Liver (tissue), 9 donors: ENCODE results near the gene BTRC. TPM values are rescaled to one million over a fixed set of nuclear protein-coding genes. Genes with fewer than 3 reads are reported as not detected.
A peak's percentile ranks its signal among the peaks of the same experiment; 100 is the strongest.

Source experiments
- DNase-seq: peaks from one replicate; pipeline ENCODE4 v3.0.0-alpha.2; 2017; ENCODE audit warnings: low spot score
- H3K27ac ChIP-seq, 2 donors: one replicate each; pipeline ENCODE4 v1.7.0; 2013; ENCODE audit warnings: inconsistent platforms in 2 of 2, low read length in 2 of 2, control low read depth in 1 of 2, low read depth in 1 of 2, mild to moderate bottlenecking in 1 of 2
- H3K27me3 ChIP-seq, 4 donors: one replicate each; pipeline versions ENCODE4 v1.6.1 to v1.7.0; 2013; ENCODE audit warnings: low read length in 3 of 4, inconsistent platforms in 1 of 4, mild to moderate bottlenecking in 1 of 4, moderate library complexity in 1 of 4; ENCODE audit not compliant: control insufficient read depth in 4 of 4, insufficient read depth in 4 of 4
- H3K36me3 ChIP-seq, 4 donors: one replicate each; pipeline versions ENCODE4 v1.6.1 to v1.7.0; 2013; ENCODE audit warnings: low read length in 3 of 4, mild to moderate bottlenecking in 3 of 4, low read depth in 1 of 4, moderate library complexity in 1 of 4; ENCODE audit not compliant: control insufficient read depth in 4 of 4, insufficient read depth in 3 of 4
- H3K4me1 ChIP-seq, 4 donors: one replicate each; pipeline versions ENCODE4 v1.6.1 to v1.7.0; 2013; ENCODE audit warnings: low read length in 3 of 4, mild to moderate bottlenecking in 3 of 4, moderate library complexity in 1 of 4; ENCODE audit not compliant: control insufficient read depth in 4 of 4, insufficient read depth in 4 of 4
- H3K4me3 ChIP-seq, 3 donors: one replicate each; pipeline versions ENCODE4 v1.6.1 to v1.7.0; 2013; ENCODE audit warnings: low read length in 3 of 3, control low read depth in 1 of 3, low read depth in 1 of 3, mild to moderate bottlenecking in 1 of 3
- H3K9ac ChIP-seq, 2 donors: one replicate each; pipeline ENCODE4 v1.7.0; 2013; ENCODE audit warnings: low read length in 2 of 2, mild to moderate bottlenecking in 2 of 2, moderate library complexity in 2 of 2, control low read depth in 1 of 2, low read depth in 1 of 2
- H3K9me3 ChIP-seq, 4 donors: one replicate each; pipeline versions ENCODE4 v1.6.1 to v1.7.0; 2013; ENCODE audit warnings: low read length in 3 of 4; ENCODE audit not compliant: control insufficient read depth in 4 of 4
- GABPA ChIP-seq, 2 donors: IDR thresholded peaks in 1 of 2; conservative IDR thresholded peaks in 1 of 2; 2 replicates each; pipeline ENCODE4 v1.6.1; 2016; ENCODE audit warnings: antibody characterized with exemption in 2 of 2, mild to moderate bottlenecking in 1 of 2, moderate library complexity in 1 of 2
- JUND ChIP-seq, 2 donors: IDR thresholded peaks; 2 replicates each; pipeline ENCODE4 v1.6.1; 2016; ENCODE audit warnings: antibody characterized with exemption in 2 of 2
- RAD21 ChIP-seq, 2 donors: IDR thresholded peaks; 2 replicates each; pipeline ENCODE4 v1.6.1; 2016; ENCODE audit warnings: antibody characterized with exemption in 2 of 2, mild to moderate bottlenecking in 2 of 2
- RXRA ChIP-seq, 2 donors: IDR thresholded peaks; 2 replicates each; pipeline ENCODE4 v1.6.1; 2017 to 2018; ENCODE audit warnings: antibody characterized with exemption in 2 of 2, mild to moderate bottlenecking in 1 of 2
- TAF1 ChIP-seq: conservative IDR thresholded peaks from 2 replicates; pipeline ENCODE4 v1.6.1; 2016; ENCODE audit warnings: antibody characterized with exemption, mild to moderate bottlenecking
- YY1 ChIP-seq: IDR thresholded peaks from 2 replicates; pipeline ENCODE4 v1.6.1; 2016; ENCODE audit warnings: antibody characterized with exemption, mild to moderate bottlenecking
- WGBS: extraction: QIAGEN DNeasy Blood & Tissue Kit; methylation state at CpG from one replicate; pipeline ENCODE4 v1.1.7; 2013; 5-methylcytosine and 5-hydroxymethylcytosine counted together
- polyA plus RNA-seq, 2 donors: library from polyadenylated mRNA; stranded (reverse) in 1 of 2; unstranded in 1 of 2; fragments of 200-250 nt in 1 of 2; fragments of >200 nt in 1 of 2; fragmentation: Nextera tagmentation in 1 of 2; extraction: Ambion mirVana in 1 of 2; gene quantifications; one replicate each; pipeline versions ENCODE4 v1.2.1 to v1.2.3, GENCODE V29; 2013 to 2015
- total RNA-seq, 2 donors: library from RNA; depleted of rRNA; stranded (reverse); fragments of >200 nt; gene quantifications; one replicate each; pipeline ENCODE4 v1.2.3, GENCODE V29; 2014
- TF ChIP-seq, protein P1 (sequence below): fragments of 150-350 bp; IDR thresholded peaks from 2 replicates; pipeline ENCODE4 v1.5.1; 2017; ENCODE audit warnings: improper control_type of control experiment, low read depth, low read length; ENCODE audit not compliant: missing input control
- TF ChIP-seq, protein P2 (sequence below): IDR thresholded peaks from 2 replicates; pipeline ENCODE4 v1.6.1; 2016; ENCODE audit warnings: antibody characterized with exemption
- TF ChIP-seq, protein P3 (sequence below): IDR thresholded peaks from 2 replicates; pipeline ENCODE4 v1.6.1; 2016; ENCODE audit warnings: antibody characterized with exemption
- donor health status: healthy.
- donor health status: healthy.
- donor health status: healthy.
- donor health status: healthy.
- donor health status: healthy.

Gene BTRC
- total and polyA plus RNA-seq, 4 donors = 2.7 to 28.2 (median 5.9) TPM

DNA sequence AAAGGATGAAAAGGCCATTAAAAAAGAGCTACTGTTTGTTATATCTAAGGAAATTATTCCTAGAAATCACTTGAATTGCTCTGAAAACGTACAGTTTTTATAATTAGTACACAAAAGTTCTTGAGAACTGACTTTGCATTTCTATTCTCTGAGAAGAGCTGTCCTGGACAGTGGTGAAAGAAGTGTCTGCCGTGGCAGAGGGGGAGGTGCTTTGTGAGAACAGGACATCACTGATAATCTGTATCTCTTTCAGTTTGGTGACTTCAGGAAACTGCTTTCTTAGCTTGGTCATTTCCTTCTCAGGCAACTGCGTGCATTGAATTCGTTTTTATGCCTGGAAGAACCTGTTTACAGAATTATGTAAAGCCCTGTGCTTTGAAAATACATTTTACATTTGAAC lies 182.0 kb downstream of the BTRC start:
- no peaks in the 10 kb centered on the region for H3K27me3 ChIP-seq
- TF ChIP-seq RAD21 (IDR thresholded peaks at IDR 0.05) = no peak
- TF ChIP-seq RXRA (IDR thresholded peaks at IDR 0.05) = no peak
- TF ChIP-seq, protein P1, sequence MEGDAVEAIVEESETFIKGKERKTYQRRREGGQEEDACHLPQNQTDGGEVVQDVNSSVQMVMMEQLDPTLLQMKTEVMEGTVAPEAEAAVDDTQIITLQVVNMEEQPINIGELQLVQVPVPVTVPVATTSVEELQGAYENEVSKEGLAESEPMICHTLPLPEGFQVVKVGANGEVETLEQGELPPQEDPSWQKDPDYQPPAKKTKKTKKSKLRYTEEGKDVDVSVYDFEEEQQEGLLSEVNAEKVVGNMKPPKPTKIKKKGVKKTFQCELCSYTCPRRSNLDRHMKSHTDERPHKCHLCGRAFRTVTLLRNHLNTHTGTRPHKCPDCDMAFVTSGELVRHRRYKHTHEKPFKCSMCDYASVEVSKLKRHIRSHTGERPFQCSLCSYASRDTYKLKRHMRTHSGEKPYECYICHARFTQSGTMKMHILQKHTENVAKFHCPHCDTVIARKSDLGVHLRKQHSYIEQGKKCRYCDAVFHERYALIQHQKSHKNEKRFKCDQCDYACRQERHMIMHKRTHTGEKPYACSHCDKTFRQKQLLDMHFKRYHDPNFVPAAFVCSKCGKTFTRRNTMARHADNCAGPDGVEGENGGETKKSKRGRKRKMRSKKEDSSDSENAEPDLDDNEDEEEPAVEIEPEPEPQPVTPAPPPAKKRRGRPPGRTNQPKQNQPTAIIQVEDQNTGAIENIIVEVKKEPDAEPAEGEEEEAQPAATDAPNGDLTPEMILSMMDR = no peak
- TF ChIP-seq JUND (IDR thresholded peaks at IDR 0.05) = no peak
- no peak for DNase-seq
- H3K4me1 ChIP-seq = no peaks in the 10 kb centered on the region
- no peak overlapping the region for H3K9ac ChIP-seq
- H3K36me3 ChIP-seq = peaks cover 1 to 20% (median 13%) of the 10 kb centered on the region in 4 donors
- WGBS = 70% methylated on average over 4 of the region's 4 CpGs
- no peak overlapping the region for H3K4me3 ChIP-seq
- H3K9me3 ChIP-seq = no peaks in the 10 kb centered on the region
- H3K27ac ChIP-seq = no peak overlapping the region

- Histone ChIP-seq H3K4me3 (no peak overlapping the region), H3K36me3 (peaks cover 1 to 20% (median 13%) of the 10 kb centered on the region in 4 donors), H3K4me1 (no peaks in the 10 kb centered on the region), H3K27ac (no peak overlapping the region), H3K9me3 (no peaks in the 10 kb centered on the region), H3K9ac (no peak overlapping the region), H3K27me3 (no peaks in the 10 kb centered on the region)
- DNase-seq = no peak
- TF ChIP-seq, protein P2, sequence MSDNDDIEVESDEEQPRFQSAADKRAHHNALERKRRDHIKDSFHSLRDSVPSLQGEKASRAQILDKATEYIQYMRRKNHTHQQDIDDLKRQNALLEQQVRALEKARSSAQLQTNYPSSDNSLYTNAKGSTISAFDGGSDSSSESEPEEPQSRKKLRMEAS = no peak
- no peak for TF ChIP-seq TAF1
- peak; percentile 31 to 52 for TF ChIP-seq RAD21 (IDR thresholded peaks at IDR 0.05)
- TF ChIP-seq, protein P3, sequence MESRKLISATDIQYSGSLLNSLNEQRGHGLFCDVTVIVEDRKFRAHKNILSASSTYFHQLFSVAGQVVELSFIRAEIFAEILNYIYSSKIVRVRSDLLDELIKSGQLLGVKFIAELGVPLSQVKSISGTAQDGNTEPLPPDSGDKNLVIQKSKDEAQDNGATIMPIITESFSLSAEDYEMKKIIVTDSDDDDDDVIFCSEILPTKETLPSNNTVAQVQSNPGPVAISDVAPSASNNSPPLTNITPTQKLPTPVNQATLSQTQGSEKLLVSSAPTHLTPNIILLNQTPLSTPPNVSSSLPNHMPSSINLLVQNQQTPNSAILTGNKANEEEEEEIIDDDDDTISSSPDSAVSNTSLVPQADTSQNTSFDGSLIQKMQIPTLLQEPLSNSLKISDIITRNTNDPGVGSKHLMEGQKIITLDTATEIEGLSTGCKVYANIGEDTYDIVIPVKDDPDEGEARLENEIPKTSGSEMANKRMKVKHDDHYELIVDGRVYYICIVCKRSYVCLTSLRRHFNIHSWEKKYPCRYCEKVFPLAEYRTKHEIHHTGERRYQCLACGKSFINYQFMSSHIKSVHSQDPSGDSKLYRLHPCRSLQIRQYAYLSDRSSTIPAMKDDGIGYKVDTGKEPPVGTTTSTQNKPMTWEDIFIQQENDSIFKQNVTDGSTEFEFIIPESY = no peak
Observed at GRCh38 chr10:101536800-101537199, 182.8 kb downstream of the BTRC start.

- Histone ChIP-seq H3K27ac (no peak overlapping the region), H3K27me3 (no peaks in the 10 kb centered on the region), H3K4me1 (no peaks in the 10 kb centered on the region), H3K4me3 (no peak overlapping the region), H3K9ac (no peak overlapping the region), H3K9me3 (no peaks in the 10 kb centered on the region), H3K36me3 (peaks cover 2 to 11% (median 6%) of the 10 kb centered on the region in 4 donors)
- DNase-seq = no peak
- TF ChIP-seq GABPA (IDR thresholded peaks at IDR 0.05 in 1 of 2, conservative IDR thresholded peaks at IDR 0.05 in 1 of 2) (no peak), YY1 (no peak)
- 97% methylated on average over 2 of the region's 2 CpGs for WGBS
Observed at GRCh38 chr10:101538446-101538845, 184.5 kb downstream of the BTRC start.

DNA sequence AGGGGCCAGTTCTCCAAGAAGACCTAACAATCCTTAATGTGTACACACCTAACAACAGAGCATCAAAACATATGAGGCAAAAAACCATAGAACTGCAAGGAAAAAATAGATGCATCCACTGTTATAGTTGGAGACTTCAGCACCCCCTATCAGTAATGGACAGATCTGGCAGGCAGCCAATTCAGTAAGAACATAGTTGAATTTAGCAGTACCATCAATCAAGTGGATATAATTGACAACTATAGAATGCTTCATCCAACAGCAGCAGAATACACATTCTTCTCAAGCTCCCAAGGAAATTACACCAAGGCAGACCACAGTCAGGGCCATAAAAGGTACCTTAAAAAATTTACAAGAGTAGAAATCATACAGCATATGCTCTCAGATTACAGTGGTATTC lies 191.9 kb downstream of the BTRC start:
- Histone ChIP-seq H3K4me3 (no peak overlapping the region), H3K4me1 (no peaks in the 10 kb centered on the region), H3K27me3 (no peaks in the 10 kb centered on the region), H3K9ac (no peak overlapping the region), H3K27ac (no peak overlapping the region), H3K9me3 (no peaks in the 10 kb centered on the region), H3K36me3 (peaks cover 0 to 4% (median 3%) of the 10 kb centered on the region in 4 donors)
- no peak for DNase-seq
- no peak for TF ChIP-seq GABPA (IDR thresholded peaks at IDR 0.05 in 1 of 2, conservative IDR thresholded peaks at IDR 0.05 in 1 of 2)
